Measurements from ENCODE around the gene BMP3.

The BMP3 gene

GRCh38 chr4:81062001-81062400, 31.5 kb downstream of the BMP3 start:
- Histone ChIP-seq H3K27ac (ENCODE audit: low read depth, low read length) (no peak overlapping the region), H3K4me1 (ENCODE audit: control insufficient read depth, low read length) (no peaks in the 10 kb centered on the region), H3K9me3 (ENCODE audit: control insufficient read depth, insufficient read depth, low read length) (no peaks in the 10 kb centered on the region), H3K4me2 (ENCODE audit: low read length) (no peak overlapping the region), H3K9me2 (replicated peaks; ENCODE audit: control insufficient read depth, low read length) (no peaks in the 10 kb centered on the region), H4K20me1 (ENCODE audit: control insufficient read depth, insufficient read depth, low read depth, low read length) (no peaks in the 10 kb centered on the region), H3K27me3 (ENCODE audit: control insufficient read depth, low read length) (no peaks in the 10 kb centered on the region), H3K36me3 (ENCODE audit: control insufficient read depth, low read length) (no peaks in the 10 kb centered on the region), H3K4me3 (ENCODE audit: low read length) (no peak overlapping the region), H3F3A (ENCODE audit: control insufficient read depth, insufficient read depth) (no peaks in the 10 kb centered on the region), H3K79me2 (ENCODE audit: control insufficient read depth, low read length) (no peaks in the 10 kb centered on the region)
- TF ChIP-seq CTCF (IDR thresholded peaks at IDR 0.05; ENCODE audit: low read depth, low read length, poor library complexity, severe bottlenecking) (no peak), EZH2phosphoT487 (IDR thresholded peaks at IDR 0.05; ENCODE audit: borderline replicate concordance, low read length) (no peak)

GRCh38 chr4:81065446-81065845, 34.9 kb downstream of the BMP3 start:
- no peaks in the 10 kb centered on the region for H3K4me1 ChIP-seq (ENCODE audit: control insufficient read depth, low read length)
- no peak overlapping the region for H3K4me2 ChIP-seq (ENCODE audit: low read length)
- TF ChIP-seq CTCF (IDR thresholded peaks at IDR 0.05; ENCODE audit: low read depth, low read length, poor library complexity, severe bottlenecking): no peak
- no peak for TF ChIP-seq EZH2phosphoT487 (IDR thresholded peaks at IDR 0.05; ENCODE audit: borderline replicate concordance, low read length)
- no peaks in the 10 kb centered on the region for H3K36me3 ChIP-seq (ENCODE audit: control insufficient read depth, low read length)
- no peak overlapping the region for H3K4me3 ChIP-seq (ENCODE audit: low read length)
- H4K20me1 ChIP-seq (ENCODE audit: control insufficient read depth, insufficient read depth, low read depth, low read length): no peaks in the 10 kb centered on the region
- H3F3A ChIP-seq (ENCODE audit: control insufficient read depth, insufficient read depth): no peaks in the 10 kb centered on the region
- no peaks in the 10 kb centered on the region for H3K9me2 ChIP-seq (replicated peaks; ENCODE audit: control insufficient read depth, low read length)
- no peaks in the 10 kb centered on the region for H3K9me3 ChIP-seq (ENCODE audit: control insufficient read depth, insufficient read depth, low read length)
- no peaks in the 10 kb centered on the region for H3K27me3 ChIP-seq (ENCODE audit: control insufficient read depth, low read length)
- no peaks in the 10 kb centered on the region for H3K79me2 ChIP-seq (ENCODE audit: control insufficient read depth, low read length)
- H3K27ac ChIP-seq (ENCODE audit: low read depth, low read length): no peak overlapping the region

GRCh38 chr4:81069706-81070331, 39.3 kb downstream of the BMP3 start:
- no peaks in the 10 kb centered on the region for H3K9me2 ChIP-seq (replicated peaks; ENCODE audit: control insufficient read depth, low read length)
- no peaks in the 10 kb centered on the region for H3F3A ChIP-seq (ENCODE audit: control insufficient read depth, insufficient read depth)
- H3K27ac ChIP-seq (ENCODE audit: low read depth, low read length): no peak overlapping the region
- H3K4me3 ChIP-seq (ENCODE audit: low read length): no peak overlapping the region
- TF ChIP-seq EZH2phosphoT487 (IDR thresholded peaks at IDR 0.05; ENCODE audit: borderline replicate concordance, low read length) (no peak), CTCF (IDR thresholded peaks at IDR 0.05; ENCODE audit: low read depth, low read length, poor library complexity, severe bottlenecking) (peak; percentile 94)
- H3K27me3 ChIP-seq (ENCODE audit: control insufficient read depth, low read length): no peaks in the 10 kb centered on the region
- H3K4me2 ChIP-seq (ENCODE audit: low read length): no peak overlapping the region
- no peaks in the 10 kb centered on the region for H3K9me3 ChIP-seq (ENCODE audit: control insufficient read depth, insufficient read depth, low read length)
- no peaks in the 10 kb centered on the region for H4K20me1 ChIP-seq (ENCODE audit: control insufficient read depth, insufficient read depth, low read depth, low read length)
- H3K4me1 ChIP-seq (ENCODE audit: control insufficient read depth, low read length): no peaks in the 10 kb centered on the region
- H3K79me2 ChIP-seq (ENCODE audit: control insufficient read depth, low read length): no peaks in the 10 kb centered on the region
- H3K36me3 ChIP-seq (ENCODE audit: control insufficient read depth, low read length): no peaks in the 10 kb centered on the region
